H9 (cell line): Measurements from ENCODE around the gene RUNX2. TPM values are rescaled to one million over a fixed set of nuclear protein-coding genes. Genes with fewer than 3 reads are reported as not detected.

ENCODE experiments used
- DNase-seq: peaks from one replicate; pipeline ENCODE4 v3.0.0-alpha.2; 2017
- H2AFZ ChIP-seq: one replicate; pipeline ENCODE4 v1.6.1; 2013; ENCODE audit warnings: mild to moderate bottlenecking, low read length, control low read depth, moderate library complexity
- H2AK5ac ChIP-seq: 2 replicates; pipeline ENCODE4 v1.6.1; 2013; ENCODE audit warnings: low read length, control low read depth, mixed read lengths; ENCODE audit not compliant: insufficient read length
- H2BK120ac ChIP-seq: one replicate; pipeline ENCODE4 v1.6.1; 2013; ENCODE audit warnings: low read depth, mild to moderate bottlenecking, low read length, control low read depth, inconsistent platforms; ENCODE audit not compliant: poor library complexity, severe bottlenecking
- H2BK12ac ChIP-seq: 2 replicates; pipeline ENCODE4 v1.6.1; 2013; ENCODE audit warnings: low read length, control low read depth, mixed read lengths, low read depth; ENCODE audit not compliant: insufficient read length
- H2BK15ac ChIP-seq: 2 replicates; pipeline ENCODE4 v1.6.1; 2013; ENCODE audit warnings: low read depth, low read length, control low read depth
- H2BK20ac ChIP-seq: one replicate; pipeline ENCODE4 v1.6.1; 2013; ENCODE audit warnings: low read depth, mild to moderate bottlenecking, low read length, control low read depth, inconsistent platforms; ENCODE audit not compliant: poor library complexity, severe bottlenecking
- H2BK5ac ChIP-seq: 2 replicates; pipeline ENCODE4 v1.6.1; 2013; ENCODE audit warnings: low read length, control low read depth, mixed read lengths; ENCODE audit not compliant: insufficient read length
- H3K14ac ChIP-seq: 2 replicates; pipeline ENCODE4 v1.6.1; 2013; ENCODE audit warnings: low read length, control low read depth; ENCODE audit not compliant: insufficient read depth
- H3K18ac ChIP-seq: 2 replicates; pipeline ENCODE4 v1.6.1; 2013; ENCODE audit warnings: low read depth, mild to moderate bottlenecking, mixed read lengths, low read length, control low read depth; ENCODE audit not compliant: insufficient read length
- H3K23ac ChIP-seq: 2 replicates; pipeline ENCODE4 v1.6.1; 2013; ENCODE audit warnings: low read length, control low read depth, mixed read lengths, low read depth; ENCODE audit not compliant: insufficient read length
- H3K23me2 ChIP-seq: 2 replicates; pipeline ENCODE4 v1.6.1; 2013; ENCODE audit warnings: low read depth, mild to moderate bottlenecking, mixed read lengths, low read length, control low read depth; ENCODE audit not compliant: insufficient read length, poor library complexity, severe bottlenecking
- H3K27ac ChIP-seq: 2 replicates; pipeline ENCODE4 v1.5.1; 2013; ENCODE audit warnings: low read length, control low read depth, mixed read lengths, low read depth; ENCODE audit not compliant: insufficient read length
- H3K27me3 ChIP-seq: 2 replicates; pipeline ENCODE4 v1.6.1; 2013; ENCODE audit warnings: low read length, control low read depth, inconsistent platforms; ENCODE audit not compliant: insufficient read depth
- H3K4ac ChIP-seq: 2 replicates; pipeline ENCODE4 v1.6.1; 2013; ENCODE audit warnings: low read depth, mild to moderate bottlenecking, control low read depth, inconsistent platforms, low read length, moderate library complexity
- H3K4me1 ChIP-seq: 2 replicates; pipeline ENCODE4 v1.6.1; 2013; ENCODE audit warnings: low read length, control low read depth, inconsistent platforms; ENCODE audit not compliant: insufficient read depth
- H3K4me2 ChIP-seq: 2 replicates; pipeline ENCODE4 v1.6.1; 2013; ENCODE audit warnings: low read length, control low read depth, mixed read lengths; ENCODE audit not compliant: insufficient read length, insufficient read depth
- H3K56ac ChIP-seq: 2 replicates; pipeline ENCODE4 v1.6.1; 2013; ENCODE audit warnings: low read depth, mild to moderate bottlenecking, mixed read lengths, low read length, control low read depth; ENCODE audit not compliant: insufficient read length
- H3K79me1 ChIP-seq: 2 replicates; pipeline ENCODE4 v1.6.1; 2013; ENCODE audit warnings: low read depth, mild to moderate bottlenecking, moderate library complexity, low read length, control low read depth, inconsistent platforms; ENCODE audit not compliant: insufficient read depth, poor library complexity, severe bottlenecking
- H3K79me2 ChIP-seq: 2 replicates; pipeline ENCODE4 v1.6.1; 2013; ENCODE audit warnings: low read length, control low read depth, inconsistent platforms; ENCODE audit not compliant: insufficient read depth
- H3K9ac ChIP-seq: 2 replicates; pipeline ENCODE4 v1.6.1; 2013; ENCODE audit warnings: low read length, control low read depth, mixed read lengths; ENCODE audit not compliant: insufficient read length; ENCODE audit errors: extremely low read depth
- H3K9me3 ChIP-seq: one replicate; pipeline ENCODE4 v1.6.1; 2013; ENCODE audit warnings: low read depth, low read length, inconsistent platforms; ENCODE audit not compliant: control insufficient read depth
- H3T11ph ChIP-seq: one replicate; pipeline ENCODE4 v1.6.1; 2013; ENCODE audit warnings: mild to moderate bottlenecking, low read length, control low read depth, inconsistent platforms
- H4K20me1 ChIP-seq: one replicate; pipeline ENCODE4 v1.6.1; 2013; ENCODE audit not compliant: control insufficient read depth, insufficient read length, insufficient read depth
- H4K5ac ChIP-seq: 2 replicates; pipeline ENCODE4 v1.6.1; 2013; ENCODE audit warnings: low read depth, mild to moderate bottlenecking, mixed read lengths, low read length, control low read depth; ENCODE audit not compliant: insufficient read length
- H4K8ac ChIP-seq: replicated peaks from 2 replicates; pipeline ENCODE4 v1.6.1; 2013; ENCODE audit warnings: low read length, control low read depth, mixed read lengths, low read depth; ENCODE audit not compliant: insufficient read length
- H4K91ac ChIP-seq: 2 replicates; pipeline ENCODE4 v1.6.1; 2013; ENCODE audit warnings: low read depth, mild to moderate bottlenecking, moderate library complexity, mixed read lengths, low read length, control low read depth; ENCODE audit not compliant: insufficient read length
- H3K27ac Mint-ChIP-seq, 3 experiments: 2 replicates in 2 of 3; 3 replicates in 1 of 3; pipeline ENCODE4 v1.8.0; 2020 to 2021; ENCODE audit warnings: mixed read lengths in 3 of 3, mild to moderate bottlenecking in 1 of 3, moderate library complexity in 1 of 3
- H3K27me3 Mint-ChIP-seq: 2 replicates; pipeline ENCODE4 v1.8.0; 2021; ENCODE audit warnings: low read depth, mild to moderate bottlenecking, moderate library complexity, mixed read lengths
- H3K36me3 Mint-ChIP-seq, 3 experiments: 2 replicates in 2 of 3; 3 replicates in 1 of 3; pipeline ENCODE4 v1.8.0; 2020 to 2021; ENCODE audit warnings: low read depth in 3 of 3, mixed read lengths in 3 of 3; ENCODE audit not compliant: insufficient read depth in 1 of 3
- H3K4me1 Mint-ChIP-seq, 2 experiments: 2 replicates each; pipeline ENCODE4 v1.8.0; 2020; ENCODE audit warnings: mixed read lengths in 2 of 2
- H3K4me3 Mint-ChIP-seq, 2 experiments: 2 replicates in 1 of 2; 3 replicates in 1 of 2; pipeline ENCODE4 v1.8.0; 2020 to 2021; ENCODE audit warnings: mild to moderate bottlenecking in 2 of 2, mixed read lengths in 2 of 2, moderate library complexity in 1 of 2
- H3K9me3 Mint-ChIP-seq, 2 experiments: 2 replicates in 1 of 2; 3 replicates in 1 of 2; pipeline ENCODE4 v1.8.0; 2020; ENCODE audit warnings: mild to moderate bottlenecking in 2 of 2, mixed read lengths in 2 of 2, moderate library complexity in 1 of 2
- CTCF ChIP-seq: fragments of 200-600 bp; sonication (generic); conservative IDR thresholded peaks from 3 replicates; pipeline ENCODE4 v1.8.0; 2021; ENCODE audit warnings: antibody characterized with exemption, mild to moderate bottlenecking
- WGBS: extraction: QIAGEN DNeasy Blood & Tissue Kit; methylation state at CpG from one replicate; pipeline ENCODE4 v1.1.7; 2013; ENCODE audit warnings: missing lambda C conversion rate, low lambda C conversion rate, mixed read lengths; ENCODE audit not compliant: insufficient read length; ENCODE audit errors: extremely low coverage; 5-methylcytosine and 5-hydroxymethylcytosine counted together
- total RNA-seq: library from RNA; stranded (reverse); gene quantifications from 2 replicates; pipeline ENCODE4 v1.2.1, GENCODE V29; 2021

RUNX2 gene
- total RNA-seq, 1 experiment from 2014 or later: 0.15 TPM

GRCh38 chr6:45566882-45567281 is 238.8 kb downstream of the RUNX2 start:
- Histone ChIP-seq H4K20me1 (no peaks in the 10 kb centered on the region), H2AK5ac (no peak overlapping the region), H4K91ac (no peak overlapping the region), H3K4ac (no peak overlapping the region), H2BK15ac (no peak overlapping the region), H3K14ac (no peak overlapping the region), H3K79me2 (no peaks in the 10 kb centered on the region), H3K23me2 (no peaks in the 10 kb centered on the region), H3K18ac (no peak overlapping the region), H2BK5ac (no peak overlapping the region), H2AFZ (no peak overlapping the region), H2BK120ac (no peak overlapping the region), H3T11ph (no peak overlapping the region), H4K5ac (no peak overlapping the region), H3K4me2 (no peak overlapping the region), H3K4me1 (no peaks in the 10 kb centered on the region), H2BK20ac (no peak overlapping the region), H3K79me1 (no peaks in the 10 kb centered on the region), H3K9ac (no peak overlapping the region), H3K27ac (no peak overlapping the region), H2BK12ac (no peak overlapping the region), H3K56ac (no peak overlapping the region), H3K23ac (no peak overlapping the region), H3K27me3 (no peaks in the 10 kb centered on the region), H3K9me3 (no peaks in the 10 kb centered on the region), H4K8ac (no peak overlapping the region)
- Mint-ChIP-seq H3K36me3 (no peaks in the 10 kb centered on the region), H3K27me3 (peaks cover 38% of the 10 kb centered on the region), H3K4me3 (no peak overlapping the region), H3K4me1 (peaks cover 7% of the 10 kb centered on the region in 2 experiments; a peak in 3 of 4 replicates), H3K27ac (no peak overlapping the region), H3K9me3 (no peaks in the 10 kb centered on the region)
- no CpG with 5 or more reads among the region's 4 CpGs for WGBS
- DNase-seq: peak; percentile 31
- TF ChIP-seq CTCF: no peak
